HFF-Myc (cell line): Measurements from ENCODE around the gene GDPD2.

Source experiments
- DNase-seq: peaks from one replicate; pipeline ENCODE4 v3.0.0-alpha.2; 2011; ENCODE audit warnings: low read depth; ENCODE audit errors: extremely low read depth
- H3K4me3 ChIP-seq: replicated peaks from 2 replicates; pipeline ENCODE4 v1.5.1; 2011; ENCODE audit warnings: low read depth, mild to moderate bottlenecking, control low read depth, low read length
- TF ChIP-seq, protein P1 (sequence below): IDR thresholded peaks from 2 replicates; pipeline ENCODE4 v1.5.1; 2012; ENCODE audit warnings: mild to moderate bottlenecking, low read depth, low read length, control low read depth; ENCODE audit errors: missing control alignments

GDPD2 gene

DNA sequence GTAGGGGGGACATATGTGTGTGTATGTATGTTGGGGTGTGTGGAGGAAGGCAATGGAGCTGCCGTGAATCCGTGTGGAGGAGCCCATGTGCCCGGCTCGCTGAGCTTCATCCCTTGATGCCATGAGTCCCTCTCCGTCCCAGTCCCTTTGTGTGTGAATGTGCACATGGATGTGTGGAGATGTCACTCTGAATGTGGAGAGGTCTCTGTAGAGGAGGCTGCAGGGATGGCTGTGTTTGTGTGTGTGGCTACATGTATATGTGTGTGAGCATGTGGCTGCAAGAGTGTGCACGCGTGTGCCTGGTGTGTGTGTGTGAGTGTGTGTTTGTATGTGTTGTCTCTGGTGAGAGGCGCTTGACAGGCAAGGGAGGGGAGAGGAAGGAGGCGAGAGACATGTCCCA lies 22.8 kb downstream of the GDPD2 start:
- TF ChIP-seq, protein P1, sequence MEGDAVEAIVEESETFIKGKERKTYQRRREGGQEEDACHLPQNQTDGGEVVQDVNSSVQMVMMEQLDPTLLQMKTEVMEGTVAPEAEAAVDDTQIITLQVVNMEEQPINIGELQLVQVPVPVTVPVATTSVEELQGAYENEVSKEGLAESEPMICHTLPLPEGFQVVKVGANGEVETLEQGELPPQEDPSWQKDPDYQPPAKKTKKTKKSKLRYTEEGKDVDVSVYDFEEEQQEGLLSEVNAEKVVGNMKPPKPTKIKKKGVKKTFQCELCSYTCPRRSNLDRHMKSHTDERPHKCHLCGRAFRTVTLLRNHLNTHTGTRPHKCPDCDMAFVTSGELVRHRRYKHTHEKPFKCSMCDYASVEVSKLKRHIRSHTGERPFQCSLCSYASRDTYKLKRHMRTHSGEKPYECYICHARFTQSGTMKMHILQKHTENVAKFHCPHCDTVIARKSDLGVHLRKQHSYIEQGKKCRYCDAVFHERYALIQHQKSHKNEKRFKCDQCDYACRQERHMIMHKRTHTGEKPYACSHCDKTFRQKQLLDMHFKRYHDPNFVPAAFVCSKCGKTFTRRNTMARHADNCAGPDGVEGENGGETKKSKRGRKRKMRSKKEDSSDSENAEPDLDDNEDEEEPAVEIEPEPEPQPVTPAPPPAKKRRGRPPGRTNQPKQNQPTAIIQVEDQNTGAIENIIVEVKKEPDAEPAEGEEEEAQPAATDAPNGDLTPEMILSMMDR = no peak
- DNase-seq = no peak

DNA sequence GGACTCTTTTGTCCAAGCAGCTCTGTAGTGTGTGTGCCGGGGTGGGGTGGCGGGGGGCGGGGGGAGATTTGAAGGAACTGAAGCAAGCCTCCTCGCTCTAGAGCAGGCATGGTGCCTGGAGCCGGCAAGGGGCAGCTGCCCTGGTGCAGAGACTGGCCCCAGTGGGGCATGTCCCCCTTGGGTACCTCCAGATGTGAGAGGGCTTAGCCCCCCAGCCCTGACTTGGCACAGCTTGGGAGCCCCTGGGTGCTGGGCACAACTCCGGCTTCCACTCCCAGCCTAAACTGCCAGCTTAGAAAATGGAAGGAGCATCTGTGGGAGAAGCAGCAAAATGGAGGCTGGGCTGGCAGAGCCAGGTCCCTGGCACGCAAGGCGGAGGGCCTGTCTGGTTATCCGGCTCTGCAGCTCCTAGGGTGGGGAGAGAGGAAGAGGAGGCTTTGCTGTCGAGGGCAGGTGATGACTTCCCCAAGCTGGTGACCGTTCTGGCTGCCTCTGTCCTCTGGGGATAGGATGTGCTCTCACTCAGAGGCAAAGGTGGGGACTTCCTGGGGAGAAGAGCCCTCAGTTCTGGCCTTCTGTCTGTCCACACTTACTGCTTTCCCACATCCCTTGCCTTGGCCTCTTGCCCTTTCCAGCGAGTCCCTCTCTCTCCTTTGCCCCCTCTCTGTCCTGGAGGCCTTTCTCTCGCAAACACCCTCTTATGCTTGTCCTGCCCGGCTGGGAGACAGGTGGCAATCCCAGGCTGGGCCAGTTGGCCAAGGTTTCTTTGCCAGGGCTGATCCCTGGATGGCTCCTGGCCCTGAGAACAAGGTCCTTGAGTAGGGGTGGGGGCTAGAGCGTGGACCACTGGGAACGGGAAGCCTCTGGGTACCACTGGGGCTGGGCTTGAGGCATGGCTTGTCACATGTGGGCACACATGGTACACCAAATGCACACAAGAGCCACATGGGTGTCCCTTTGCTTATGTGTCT lies 23.6 kb downstream of the GDPD2 start:
- no peak overlapping the region for H3K4me3 ChIP-seq
- TF ChIP-seq, protein P1 = no peak
- no peak for DNase-seq

More for the DNA sequence above, 22.8 kb downstream of the GDPD2 start:
- no peak overlapping the region for H3K4me3 ChIP-seq

DNA sequence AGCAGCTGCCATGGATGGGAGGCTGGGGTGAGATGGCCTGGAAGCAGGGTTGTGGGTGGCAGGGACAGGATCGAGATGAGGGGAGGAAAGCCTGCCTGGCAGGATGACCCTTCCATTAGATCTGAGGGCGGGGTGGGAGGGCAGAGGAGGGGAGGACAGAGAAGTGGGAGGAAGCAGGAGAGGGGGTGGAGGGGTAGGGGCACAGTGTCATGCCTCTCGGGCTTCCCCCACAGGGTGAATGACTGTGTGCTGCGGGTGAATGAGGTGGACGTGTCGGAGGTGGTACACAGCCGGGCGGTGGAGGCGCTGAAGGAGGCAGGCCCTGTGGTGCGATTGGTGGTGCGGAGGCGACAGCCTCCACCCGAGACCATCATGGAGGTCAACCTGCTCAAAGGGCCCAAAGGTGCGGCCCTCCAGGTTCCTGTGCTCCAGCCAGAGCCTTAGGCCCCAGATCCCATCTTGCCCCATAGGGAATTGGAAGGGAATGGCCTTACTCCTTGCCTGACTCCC lies 26.4 kb downstream of the GDPD2 start:
- DNase-seq = no peak
- H3K4me3 ChIP-seq = no peak overlapping the region

DNA sequence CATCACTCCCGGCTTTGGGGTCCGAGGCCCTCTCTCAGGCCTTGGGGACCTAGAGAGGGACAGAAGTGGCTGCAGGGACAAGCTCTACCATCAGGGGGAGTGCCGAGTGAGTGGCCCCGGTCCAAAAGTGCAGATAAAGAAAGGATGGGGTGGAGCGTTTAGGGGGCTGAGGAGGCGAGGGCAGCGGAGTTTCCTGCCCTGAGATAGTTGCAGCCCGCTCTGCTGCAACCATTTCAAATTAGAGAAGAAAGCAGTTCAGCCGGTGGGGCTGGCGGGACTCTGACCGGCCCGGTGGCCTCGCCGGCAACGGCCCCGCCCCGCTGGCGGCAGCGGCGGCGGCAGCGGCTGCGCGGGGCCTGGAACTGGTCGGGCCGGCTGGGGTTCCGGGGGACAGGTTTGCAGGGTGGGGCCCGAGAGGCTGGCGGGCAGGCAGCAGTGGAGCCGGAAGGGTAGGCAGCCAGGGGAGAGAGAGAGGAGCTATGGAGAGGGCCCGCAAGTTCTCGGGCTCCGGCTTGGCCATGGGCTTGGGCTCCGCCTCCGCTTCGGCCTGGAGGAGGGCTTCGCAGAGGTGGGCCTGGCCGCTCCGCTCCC lies 29.1 kb downstream of the GDPD2 start:
- H3K4me3 ChIP-seq = peak overlapping the region; percentile 41
- TF ChIP-seq, protein P1 = peak; percentile 69
- DNase-seq = no peak

More for the DNA sequence above, 26.4 kb downstream of the GDPD2 start:
- TF ChIP-seq, protein P1 = no peak

DNA sequence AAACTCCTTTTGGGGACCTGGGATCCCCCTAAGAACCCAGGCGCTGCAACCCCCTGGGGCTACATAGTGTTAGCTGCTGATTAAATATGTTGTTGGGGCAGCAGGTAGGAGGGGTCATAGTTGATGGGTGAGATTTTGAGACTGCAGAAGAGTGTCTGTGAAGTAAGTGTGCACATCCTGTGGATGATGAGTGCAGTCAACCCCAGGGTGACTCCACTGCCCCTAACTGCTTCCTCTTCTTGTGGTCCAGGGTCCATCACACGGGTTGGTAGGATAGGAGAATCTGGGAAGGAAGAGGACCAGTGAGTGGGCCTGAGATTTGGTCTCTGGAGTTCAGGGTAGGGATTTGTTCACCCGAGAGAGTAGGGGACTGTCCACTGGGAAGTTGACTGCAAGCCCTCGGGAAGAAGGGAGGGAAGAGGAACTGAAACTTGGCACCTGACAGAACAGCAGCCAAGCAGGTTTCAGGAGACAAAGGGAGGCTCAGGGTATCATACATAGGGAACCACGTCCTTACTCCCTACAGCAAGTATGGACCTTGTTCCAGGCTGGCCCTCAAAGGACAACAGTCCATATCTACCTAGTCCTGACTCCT lies 30.0 kb downstream of the GDPD2 start:
- no peak for DNase-seq
- TF ChIP-seq, protein P1 = no peak
- peak overlapping the region; percentile 41; the same call in 1 of the 2 replicates for H3K4me3 ChIP-seq

DNA sequence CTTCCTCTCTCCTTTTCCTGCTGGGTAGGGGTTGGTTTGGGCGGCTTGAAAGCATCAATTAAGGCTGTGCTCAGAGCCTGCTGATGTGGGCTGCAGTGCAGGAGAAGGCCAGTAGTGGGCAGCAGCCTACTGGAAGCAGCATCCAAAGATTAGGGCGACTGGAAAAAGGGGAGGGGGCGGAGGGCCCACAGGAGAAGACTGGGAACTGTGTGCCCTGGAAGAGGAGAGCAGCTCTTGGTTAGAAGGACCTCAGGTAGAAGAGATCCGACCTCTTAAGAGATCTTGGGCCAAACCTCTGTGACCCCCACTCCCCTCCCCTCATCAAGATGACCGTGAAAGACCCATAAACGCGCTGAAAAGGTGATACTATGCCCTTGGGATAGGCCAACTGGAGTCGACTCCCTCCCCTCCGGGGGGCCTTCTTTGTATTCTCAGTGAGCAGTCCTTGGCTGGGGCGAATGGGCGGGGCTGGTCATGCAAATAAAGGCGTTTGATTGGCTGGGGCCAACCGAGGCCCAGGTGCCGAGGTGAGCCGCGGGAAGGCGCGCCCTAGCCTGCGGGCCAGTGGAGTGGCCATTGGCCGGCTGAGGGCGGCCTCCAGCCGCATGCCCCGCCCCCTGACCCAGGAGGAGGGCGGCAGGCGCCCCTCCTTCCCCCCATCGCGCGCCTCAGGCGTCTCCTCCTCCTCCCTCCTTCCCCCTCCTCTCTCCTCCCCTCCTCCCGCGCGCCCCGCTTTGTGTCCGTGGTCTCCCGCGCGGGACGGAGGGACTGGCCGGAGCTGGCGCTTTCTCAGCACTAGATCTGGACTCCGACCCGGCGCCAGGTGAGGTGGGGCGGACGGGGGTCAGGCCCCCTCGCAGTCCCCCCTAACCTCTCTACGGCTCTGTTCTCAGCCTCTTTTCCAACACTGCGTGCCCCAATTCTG lies 31.6 kb downstream of the GDPD2 start:
- DNase-seq = no peak
- H3K4me3 ChIP-seq = peak overlapping the region; percentile 48
- TF ChIP-seq, protein P1 = peak; percentile 89
